ENCODE data around the gene CHAC1.

The CHAC1 gene

GRCh38 chr15:40952901-40953712 lies at the start of gene CHAC1:
CHAC1 (plus strand) TSS chr15:40953471; CDS start chr15:40953584, 113 bp downstream.
- peak; percentile 97 for DNase-seq (ENCODE audit: low spot score)

- DNase-seq (ENCODE audit: low spot score): no peak
Measured at GRCh38 chr15:40904552-40905201, 48.6 kb upstream of the CHAC1 start.

GRCh38 chr15:40906091-40906990 lies 46.9 kb upstream of the CHAC1 start:
- DNase-seq (ENCODE audit: low spot score): peak; percentile 41

- no peak for DNase-seq (ENCODE audit: low spot score)
Measured at GRCh38 chr15:40906991-40907802, 46.1 kb upstream of the CHAC1 start.

- DNase-seq (ENCODE audit: low spot score): no peak
Measured at GRCh38 chr15:40908095-40908494, 45.2 kb upstream of the CHAC1 start.

GRCh38 chr15:40909662-40910630 lies 43.3 kb upstream of the CHAC1 start:
- DNase-seq (ENCODE audit: low spot score): no peak

- DNase-seq (ENCODE audit: low spot score): no peak
Measured at GRCh38 chr15:40911141-40911540, 42.1 kb upstream of the CHAC1 start.

GRCh38 chr15:40911693-40912092 lies 41.6 kb upstream of the CHAC1 start:
- no peak for DNase-seq (ENCODE audit: low spot score)

- DNase-seq (ENCODE audit: low spot score): no peak
Measured at GRCh38 chr15:40912478-40912877, 40.8 kb upstream of the CHAC1 start.

GRCh38 chr15:40914013-40914412 lies 39.3 kb upstream of the CHAC1 start:
- DNase-seq (ENCODE audit: low spot score): no peak

GRCh38 chr15:40914486-40914885 lies 38.8 kb upstream of the CHAC1 start:
- no peak for DNase-seq (ENCODE audit: low spot score)

- DNase-seq (ENCODE audit: low spot score): no peak
Measured at GRCh38 chr15:40915116-40915661, 38.1 kb upstream of the CHAC1 start.

GRCh38 chr15:40915679-40916078 lies 37.6 kb upstream of the CHAC1 start:
- DNase-seq (ENCODE audit: low spot score): no peak

- DNase-seq (ENCODE audit: low spot score): no peak
Measured at GRCh38 chr15:40917585-40917984, 35.7 kb upstream of the CHAC1 start.

- DNase-seq (ENCODE audit: low spot score): no peak
Measured at GRCh38 chr15:40918146-40918798, 35.0 kb upstream of the CHAC1 start.

GRCh38 chr15:40918799-40919392 lies 34.4 kb upstream of the CHAC1 start:
- DNase-seq (ENCODE audit: low spot score): no peak

- no peak for DNase-seq (ENCODE audit: low spot score)
Measured at GRCh38 chr15:40921949-40922607, 31.2 kb upstream of the CHAC1 start.

- no peak for DNase-seq (ENCODE audit: low spot score)
Measured at GRCh38 chr15:40922608-40923005, 30.7 kb upstream of the CHAC1 start.

GRCh38 chr15:40923551-40923950 lies 29.7 kb upstream of the CHAC1 start:
- DNase-seq (ENCODE audit: low spot score): no peak

Data from RKO (cell line).